HepG2 (cell line): ENCODE results near the gene PAN2. TPM values are rescaled to one million over a fixed set of nuclear protein-coding genes. Genes with fewer than 3 reads are reported as not detected.

Source experiments
- ATAC-seq: fragments of 200-7000 bp; cut with Tn5 transposase; 3 replicates; pipeline ENCODE4 v1.9.1; 2020; ENCODE audit warnings: mild to moderate bottlenecking, moderate library complexity
- BruUV-seq: library from RNA; stranded (reverse); fragments of 400-500 nt; replicated peaks from 2 replicates; lab custom pipeline; 2021; lab: Mats Ljungman, UMichigan
- CTCF ChIA-PET: fragments of 300-600 bp; formaldehyde crosslinking; extraction: SDS; loops from one replicate; lab custom pipeline; 2021; ENCODE audit warnings: low total read pairs, inconsistent platforms, low intra/inter-chr PET ratio; lab: Yijun Ruan, JAX
- POLR2A ChIA-PET: fragments of 350-600 bp; sonication (Branson Sonifier 250); formaldehyde crosslinking; loops from one replicate; lab custom pipeline; 2020; ENCODE audit warnings: antibody characterized with exemption, inconsistent platforms; lab: Yijun Ruan, JAX
- DNase-seq: peaks from one replicate; pipeline ENCODE4 v3.0.0-alpha.2; 2015; ENCODE audit warnings: low spot score
- FAIRE-seq: peaks from 3 replicates; lab custom pipeline; 2011; peaks lifted over from hg19 to GRCh38; lab: Jason Lieb, UNC
- H2AFZ ChIP-seq: one replicate; pipeline ENCODE4 v1.6.1; 2011; ENCODE audit warnings: low read length, inconsistent platforms
- H3K27ac ChIP-seq: fragments of 300-600 bp; 3 replicates; pipeline ENCODE4 v1.8.0; 2011; ENCODE audit warnings: mixed run types, mild to moderate bottlenecking, mixed read lengths, low read length, inconsistent platforms; ENCODE audit not compliant: insufficient read depth; ENCODE audit errors: extremely low read length
- H3K27me3 ChIP-seq, 2 experiments: fragments of 200-600 bp in 1 of 2; 2 replicates in 1 of 2; 3 replicates in 1 of 2; pipeline versions ENCODE4 v1.6.0 to v1.8.0; 2011; ENCODE audit warnings: low read length in 2 of 2, mild to moderate bottlenecking in 2 of 2, moderate library complexity in 2 of 2, inconsistent platforms in 1 of 2; ENCODE audit not compliant: insufficient read depth in 2 of 2, control insufficient read depth in 1 of 2
- H3K36me3 ChIP-seq, 2 experiments: fragments of 200-600 bp in 1 of 2; replicated peaks in 1 of 2; 2 replicates in 1 of 2; 3 replicates in 1 of 2; pipeline versions ENCODE4 v1.5.1 to v1.8.0; 2011; ENCODE audit warnings: low read length in 2 of 2, inconsistent platforms in 1 of 2; ENCODE audit not compliant: insufficient read depth in 2 of 2, control insufficient read depth in 1 of 2
- H3K4me1 ChIP-seq: 2 replicates; pipeline ENCODE4 v1.5.1; 2012; ENCODE audit warnings: low read length, inconsistent platforms; ENCODE audit not compliant: insufficient read depth
- H3K4me2 ChIP-seq: 2 replicates; pipeline ENCODE4 v1.6.0; 2011; ENCODE audit warnings: low read depth, low read length, inconsistent platforms
- H3K4me3 ChIP-seq, 3 experiments: fragments of 200-600 bp in 1 of 3; sonication (generic), shearing (Covaris generic) in 1 of 3; replicated peaks in 1 of 3; 2 replicates each; pipeline ENCODE4 v1.5.1; 2011 to 2016; ENCODE audit warnings: low read length in 3 of 3, inconsistent platforms in 2 of 3, low read depth in 2 of 3, mild to moderate bottlenecking in 2 of 3, control low read depth in 1 of 3, mixed read lengths in 1 of 3; ENCODE audit not compliant: insufficient read depth in 1 of 3
- H3K79me2 ChIP-seq: one replicate; pipeline ENCODE4 v1.6.1; 2011; ENCODE audit warnings: low read length, inconsistent platforms; ENCODE audit not compliant: insufficient read depth
- H3K9ac ChIP-seq: 2 replicates; pipeline ENCODE4 v1.6.0; 2011; ENCODE audit warnings: mild to moderate bottlenecking, low read depth, low read length, inconsistent platforms; ENCODE audit not compliant: insufficient read depth
- H3K9me3 ChIP-seq: 2 replicates; pipeline ENCODE4 v1.5.1; 2012; ENCODE audit warnings: mild to moderate bottlenecking, low read length
- H4K20me1 ChIP-seq: 2 replicates; pipeline ENCODE4 v1.6.0; 2011; ENCODE audit warnings: inconsistent platforms, mild to moderate bottlenecking, low read length, moderate library complexity; ENCODE audit not compliant: insufficient read depth
- CEBPB ChIP-seq: IDR thresholded peaks from 2 replicates; pipeline ENCODE4 v1.6.1; 2011; ENCODE audit warnings: low read depth, low read length, improper control_type of control experiment, borderline replicate concordance
- CTCF ChIP-seq: sonication (generic); formaldehyde crosslinking; IDR thresholded peaks from 2 replicates; pipeline ENCODE4 v1.5.0; 2020; ENCODE audit warnings: mild to moderate bottlenecking, missing genetic modification reagents, moderate library complexity
- FOSL2 ChIP-seq: sonication (generic); formaldehyde crosslinking; IDR thresholded peaks from 2 replicates; pipeline ENCODE4 v1.4.0; 2020; ENCODE audit warnings: missing genetic modification reagents
- MAFF ChIP-seq: IDR thresholded peaks from 2 replicates; pipeline ENCODE4 v1.6.1; 2011; ENCODE audit warnings: low read depth, low read length, improper control_type of control experiment
- MAFK ChIP-seq, 2 experiments: IDR thresholded peaks in 1 of 2; conservative IDR thresholded peaks in 1 of 2; 2 replicates each; pipeline ENCODE4 v1.6.1; 2011; ENCODE audit warnings: improper control_type of control experiment in 2 of 2, low read length in 2 of 2
- MXD4 ChIP-seq: IDR thresholded peaks from 2 replicates; pipeline ENCODE4 v1.6.1; 2016; ENCODE audit warnings: mild to moderate bottlenecking, missing biosample characterization, missing genetic modification reagents
- NFAT5 ChIP-seq: sonication (generic); formaldehyde crosslinking; IDR thresholded peaks from 2 replicates; pipeline ENCODE4 v1.4.0; 2020; ENCODE audit warnings: missing genetic modification reagents
- RAD21 ChIP-seq: fragments of 450-650 bp; formaldehyde crosslinking; IDR thresholded peaks from 2 replicates; pipeline ENCODE4 v1.5.0; 2020; ENCODE audit warnings: mild to moderate bottlenecking
- SMC3 ChIP-seq: IDR thresholded peaks from 2 replicates; pipeline ENCODE4 v1.6.1; 2011; ENCODE audit warnings: low read length, improper control_type of control experiment
- SNAI1 ChIP-seq: sonication (generic); formaldehyde crosslinking; IDR thresholded peaks from 2 replicates; pipeline ENCODE4 v1.5.0; 2020; ENCODE audit warnings: mild to moderate bottlenecking, missing genetic modification reagents, borderline replicate concordance
- STAG1 ChIP-seq: sonication (generic); formaldehyde crosslinking; IDR thresholded peaks from 2 replicates; pipeline ENCODE4 v1.4.0; 2020; ENCODE audit warnings: missing genetic modification reagents
- TEAD3 ChIP-seq: optimal IDR thresholded peaks from 2 replicates; pipeline ENCODE3; 2016; ENCODE audit warnings: borderline replicate concordance
- ZNF460 ChIP-seq: sonication (generic); formaldehyde crosslinking; IDR thresholded peaks from 2 replicates; pipeline ENCODE4 v1.5.1; 2020; ENCODE audit warnings: missing genetic modification reagents, mild to moderate bottlenecking, borderline replicate concordance
- ZNF788 ChIP-seq: sonication (generic); formaldehyde crosslinking; IDR thresholded peaks from 2 replicates; pipeline ENCODE4 v1.5.0; 2020; ENCODE audit warnings: mild to moderate bottlenecking, missing genetic modification reagents, borderline replicate concordance
- WGBS: methylation state at CpG from one replicate; pipeline ENCODE4 v1.1.6; 2017; ENCODE audit warnings: low lambda C conversion rate; 5-methylcytosine and 5-hydroxymethylcytosine counted together
- in situ Hi-C: cut with HindIII; loops from 2 replicates; pipeline ENCODE4 v1.10.0; 2017; ENCODE audit warnings: low pct_unique_long_range_greater_than_20kb; ENCODE audit not compliant: extremely low pct_ligation_motif_present
- intact Hi-C: fragments of 100-400 bp; cut with micrococcal nuclease; formaldehyde crosslinking; loops from one replicate; pipeline ENCODE4 v1.10.0; 2022; ENCODE audit not compliant: unreplicated experiment
- polyA plus RNA-seq, 8 experiments: library from polyadenylated mRNA; depleted of rRNA in 3 of 8; stranded (reverse) in 7 of 8; unstranded in 1 of 8; fragments of >200 nt; fragmentation: Illumina TruSeq in 4 of 8; extraction: Trizol in 4 of 8; gene quantifications; 2 replicates each; pipeline versions ENCODE4 v1.2.1 to v1.2.3, GENCODE V29; 2011 to 2016; ENCODE audit warnings: low read depth in 4 of 8, missing spikeins in 1 of 8, mixed read lengths in 1 of 8; ENCODE audit not compliant: insufficient read depth in 1 of 8
- total RNA-seq, 5 experiments: library from RNA; depleted of rRNA; stranded (reverse); fragments of >200 nt; fragmentation: Illumina TruSeq; extraction: Trizol; gene quantifications; 2 replicates each; pipeline ENCODE4 v1.2.3, GENCODE V29; 2016; ENCODE audit warnings: low read depth in 1 of 5

The PAN2 gene
- total and polyA plus RNA-seq, 2 of the 13 experiments (the other 11 are each of a cell fraction or from before 2014, with no cell fraction given): 27.2 to 61.1 TPM

- 8% methylated on average over 4 of the region's 4 CpGs for WGBS
- POLR2A ChIA-PET: interaction anchor here (1.2 kb wide), 1 partner anchor 44 kb away, joined by 3 read pairs; the partner anchor contains the start of gene PAN2
- H3K4me3 ChIP-seq: peak overlapping the region in 2 of 3 experiments; percentile 5 to 18; a peak in 2 of 6 replicates
- no peaks in the 10 kb centered on the region for H4K20me1 ChIP-seq
- H3K36me3 ChIP-seq: no peaks in the 10 kb centered on the region
- no peak overlapping the region for H3K27ac ChIP-seq
- FAIRE-seq (peak; percentile 26), DNase-seq (no peak), ATAC-seq (peak; percentile 77)
- BruUV-seq: no TSS peak
- in situ Hi-C loops: no loop called here
- no peak overlapping the region for H3K9ac ChIP-seq
- TF ChIP-seq CTCF (CRISPR knock-in tag): peak; percentile 57
- 0 out of 2 replicates have a peak, but pooled peaks have one; percentile 30 for TF ChIP-seq RAD21 (CRISPR knock-in tag)
- no peak for TF ChIP-seq ZNF460 (CRISPR knock-in tag)
- TF ChIP-seq TEAD3 (CRISPR knock-in tag): peak; percentile 26
- TF ChIP-seq SMC3: peak; percentile 48; the same call in 1 of the 2 replicates
- TF ChIP-seq CEBPB: no peak
- peak; percentile 72 for TF ChIP-seq MAFF
- TF ChIP-seq SNAI1 (CRISPR knock-in tag): no peak
- TF ChIP-seq NFAT5 (CRISPR knock-in tag): no peak
- TF ChIP-seq STAG1 (CRISPR knock-in tag): peak; percentile 50
- TF ChIP-seq MXD4: no peak
- TF ChIP-seq MAFK (conservative IDR thresholded peaks at IDR 0.05 in 1 of 2, IDR thresholded peaks at IDR 0.05 in 1 of 2; ENCODE audit: low read length in 2 of 2): peak; percentile 58 to 63
- peak; percentile 39; the same call in 1 of the 2 replicates for TF ChIP-seq FOSL2 (CRISPR knock-in tag)
- TF ChIP-seq ZNF788 (CRISPR knock-in tag): no peak
- peaks cover 0 to 7% of the 10 kb centered on the region in 2 experiments; a peak in 1 of 5 replicates for H3K27me3 ChIP-seq
- H3K4me1 ChIP-seq: peaks cover 45% of the 10 kb centered on the region
- H3K79me2 ChIP-seq: no peaks in the 10 kb centered on the region
- H3K4me2 ChIP-seq: peak overlapping the region; percentile 46
- intact Hi-C loops: no loop called here
- peak overlapping the region; percentile 38 for H2AFZ ChIP-seq
- CTCF ChIA-PET: no interaction called here
- no peaks in the 10 kb centered on the region for H3K9me3 ChIP-seq
These were observed 43.6 kb upstream of the PAN2 start for GRCh38 chr12:56377310-56377988.
